ENCODE data around the gene MOSPD3. TPM values are rescaled to one million over a fixed set of nuclear protein-coding genes. Genes with fewer than 3 reads are reported as not detected.

The MOSPD3 gene
- polyA plus RNA-seq, 1 donor (not counting 4 experiments of a cell fraction or from before 2014, with no cell fraction given), result 5.5 TPM

GRCh38 chr7:100600730-100601038 lies 11.7 kb upstream of the MOSPD3 start:
- Histone ChIP-seq H3K27ac (ENCODE audit: control insufficient read depth, insufficient read depth, low read length) (no peak overlapping the region), H2AFZ (ENCODE audit: control insufficient read depth, low read length) (no peak overlapping the region), H3K9ac (ENCODE audit: control insufficient read depth, extremely low read depth, insufficient read depth, low read length) (no peak overlapping the region), H3K79me2 (ENCODE audit: control insufficient read depth, insufficient read depth, low read length) (no peaks in the 10 kb centered on the region), H3K27me3 (ENCODE audit: control insufficient read depth, extremely low read depth, insufficient read depth, low read length) (no peaks in the 10 kb centered on the region), H3K9me1 (ENCODE audit: control insufficient read depth, extremely low read depth, insufficient read depth, low read length) (no peaks in the 10 kb centered on the region), H4K20me1 (ENCODE audit: control insufficient read depth, extremely low read depth, insufficient read depth, low read length) (no peaks in the 10 kb centered on the region), H3K4me1 (ENCODE audit: control insufficient read depth, extremely low read depth, insufficient read depth, low read length) (peaks cover 6% of the 10 kb centered on the region), H3K4me3 (ENCODE audit: control insufficient read depth in 2 of 3, extremely low read depth in 1 of 3, insufficient read depth in 2 of 3, low read depth in 1 of 3, low read length in 3 of 3) (no peak overlapping the region), H3K9me3 (ENCODE audit: control insufficient read depth, low read depth, low read length) (no peaks in the 10 kb centered on the region), H3K36me3 (ENCODE audit: control insufficient read depth in 2 of 2, extremely low read depth in 1 of 2, insufficient read depth in 2 of 2, low read length in 2 of 2) (no peaks in the 10 kb centered on the region), H3K4me2 (ENCODE audit: control insufficient read depth, extremely low read depth, insufficient read depth, low read depth, low read length) (no peak overlapping the region)
- dilution Hi-C loops (cut with MboI; ENCODE audit: extremely low pct_ligation_motif_present, low sequenced_read_pairs), result no loop called here
- no peak for TF ChIP-seq EZH2 (IDR thresholded peaks at IDR 0.05; ENCODE audit: low read length)
- no peak for TF ChIP-seq CTCF (optimal IDR thresholded peaks at IDR 0.05 in 1 of 3, IDR thresholded peaks at IDR 0.05 in 1 of 3, conservative IDR thresholded peaks at IDR 0.05 in 1 of 3; ENCODE audit: extremely low read depth in 1 of 3, insufficient read depth in 2 of 3, low read length in 3 of 3)
- no peak for DNase-seq (ENCODE audit: low read depth, low spot score)
- FAIRE-seq, result no peak

GRCh38 chr7:100602889-100603725 lies 9.2 kb upstream of the MOSPD3 start:
- no peak overlapping the region for H2AFZ ChIP-seq (ENCODE audit: control insufficient read depth, low read length)
- DNase-seq (ENCODE audit: low read depth, low spot score) (no peak), FAIRE-seq (no peak)
- no peaks in the 10 kb centered on the region for H3K9me3 ChIP-seq (ENCODE audit: control insufficient read depth, low read depth, low read length)
- H3K9me1 ChIP-seq (ENCODE audit: control insufficient read depth, extremely low read depth, insufficient read depth, low read length), result no peaks in the 10 kb centered on the region
- H3K4me3 ChIP-seq (ENCODE audit: control insufficient read depth in 2 of 3, extremely low read depth in 1 of 3, insufficient read depth in 2 of 3, low read depth in 1 of 3, low read length in 3 of 3), result no peak overlapping the region
- H3K27ac ChIP-seq (ENCODE audit: control insufficient read depth, insufficient read depth, low read length), result no peak overlapping the region
- H3K4me2 ChIP-seq (ENCODE audit: control insufficient read depth, extremely low read depth, insufficient read depth, low read depth, low read length), result no peak overlapping the region
- dilution Hi-C loops (cut with MboI; ENCODE audit: extremely low pct_ligation_motif_present, low sequenced_read_pairs), result no loop called here
- H4K20me1 ChIP-seq (ENCODE audit: control insufficient read depth, extremely low read depth, insufficient read depth, low read length), result no peaks in the 10 kb centered on the region
- TF ChIP-seq CTCF (optimal IDR thresholded peaks at IDR 0.05 in 1 of 3, IDR thresholded peaks at IDR 0.05 in 1 of 3, conservative IDR thresholded peaks at IDR 0.05 in 1 of 3; ENCODE audit: extremely low read depth in 1 of 3, insufficient read depth in 2 of 3, low read length in 3 of 3) (no peak), EZH2 (IDR thresholded peaks at IDR 0.05; ENCODE audit: low read length) (no peak)
- peaks cover 6% of the 10 kb centered on the region for H3K4me1 ChIP-seq (ENCODE audit: control insufficient read depth, extremely low read depth, insufficient read depth, low read length)
- no peaks in the 10 kb centered on the region for H3K79me2 ChIP-seq (ENCODE audit: control insufficient read depth, insufficient read depth, low read length)
- H3K9ac ChIP-seq (ENCODE audit: control insufficient read depth, extremely low read depth, insufficient read depth, low read length), result no peak overlapping the region
- H3K36me3 ChIP-seq (ENCODE audit: control insufficient read depth in 2 of 2, extremely low read depth in 1 of 2, insufficient read depth in 2 of 2, low read length in 2 of 2), result no peaks in the 10 kb centered on the region
- H3K27me3 ChIP-seq (ENCODE audit: control insufficient read depth, extremely low read depth, insufficient read depth, low read length), result no peaks in the 10 kb centered on the region
